Activated CD4-positive, alpha-beta T cell treated with anti-CD3 and anti-CD28 coated beads for 4 hours (primary cell): ENCODE data around the gene FYCO1.

ENCODE experiments used
- DNase-seq, 2 donors: peaks; one replicate each; pipeline ENCODE4 v3.0.0-alpha.2; 2020

FYCO1 gene

GRCh38 chr3:45940004-45940780 is 55.4 kb downstream of the FYCO1 start:
- no peak for DNase-seq

GRCh38 chr3:45939341-45939771 is 56.3 kb downstream of the FYCO1 start:
- DNase-seq, result no peak

GRCh38 chr3:45938864-45939263 is 56.8 kb downstream of the FYCO1 start:
- peak; percentile 86 to 90 for DNase-seq

GRCh38 chr3:45938043-45938435 is 57.6 kb downstream of the FYCO1 start:
- no peak for DNase-seq

GRCh38 chr3:45937206-45938042 is 58.2 kb downstream of the FYCO1 start:
- DNase-seq, result no peak

- no peak for DNase-seq
Measured at GRCh38 chr3:45936261-45936660, 59.4 kb downstream of the FYCO1 start.

- no peak for DNase-seq
Measured at GRCh38 chr3:45933591-45933990, 62.0 kb downstream of the FYCO1 start.

GRCh38 chr3:45932112-45932511 is 63.5 kb downstream of the FYCO1 start:
- no peak for DNase-seq

- no peak for DNase-seq
Measured at GRCh38 chr3:45931496-45931895, 64.1 kb downstream of the FYCO1 start.

- peak; percentile 53 to 72 for DNase-seq
Measured at GRCh38 chr3:45929042-45929679, 66.5 kb downstream of the FYCO1 start.

GRCh38 chr3:45927881-45928280 is 67.7 kb downstream of the FYCO1 start:
- DNase-seq, result no peak

- DNase-seq, result no peak
Measured at GRCh38 chr3:45923755-45924154, 71.9 kb downstream of the FYCO1 start.

GRCh38 chr3:45922950-45923590 is 72.6 kb downstream of the FYCO1 start:
- DNase-seq, result no peak

- DNase-seq, result no peak
Measured at GRCh38 chr3:45922039-45922326, 73.6 kb downstream of the FYCO1 start.

GRCh38 chr3:45921158-45922038 is 74.2 kb downstream of the FYCO1 start:
- DNase-seq, result no peak

GRCh38 chr3:45917146-45917898 is 78.3 kb downstream of the FYCO1 start:
- no peak for DNase-seq

- DNase-seq, result peak; percentile 82 to 83
Measured at GRCh38 chr3:45915518-45916231, 79.9 kb downstream of the FYCO1 start.

GRCh38 chr3:45915059-45915439 is 80.6 kb downstream of the FYCO1 start:
- no peak for DNase-seq

- DNase-seq, result no peak
Measured at GRCh38 chr3:45914362-45915058, 81.1 kb downstream of the FYCO1 start.

- no peak for DNase-seq
Measured at GRCh38 chr3:45912435-45912834, 83.2 kb downstream of the FYCO1 start.
